HG03039 (cell line): ENCODE measurements around the gene PCP4.

ENCODE experiments used
- ATAC-seq: cut with Tn5 transposase; IDR thresholded peaks from one replicate; pipeline ENCODE4 v1.9.1; 2021; ENCODE audit warnings: mild to moderate bottlenecking, moderate library complexity; ENCODE audit not compliant: unreplicated experiment

The PCP4 gene

GRCh38 chr21:39867198-39867650 lies at the start of gene PCP4:
PCP4 (plus strand) TSS chr21:39867438; CDS start chr21:39867502, 64 bp downstream.
- ATAC-seq: no peak

- ATAC-seq: no peak
Measured at GRCh38 chr21:39818557-39818956, 48.7 kb upstream of the PCP4 start.

GRCh38 chr21:39822042-39822441 lies 45.2 kb upstream of the PCP4 start:
- ATAC-seq: no peak

GRCh38 chr21:39825250-39825649 lies 42.0 kb upstream of the PCP4 start:
- ATAC-seq: no peak

GRCh38 chr21:39834543-39834942 lies 32.7 kb upstream of the PCP4 start:
- no peak for ATAC-seq

GRCh38 chr21:39837861-39838359 lies 29.3 kb upstream of the PCP4 start:
- ATAC-seq: no peak

- ATAC-seq: no peak
Measured at GRCh38 chr21:39840373-39841097, 26.7 kb upstream of the PCP4 start.

- no peak for ATAC-seq
Measured at GRCh38 chr21:39842741-39843459, 24.3 kb upstream of the PCP4 start.

GRCh38 chr21:39843483-39843882 lies 23.8 kb upstream of the PCP4 start:
- no peak for ATAC-seq

GRCh38 chr21:39843916-39844315 lies 23.3 kb upstream of the PCP4 start:
- ATAC-seq: no peak

GRCh38 chr21:39845571-39846130 lies 21.6 kb upstream of the PCP4 start:
- ATAC-seq: no peak

- ATAC-seq: no peak
Measured at GRCh38 chr21:39847877-39848276, 19.4 kb upstream of the PCP4 start.

- ATAC-seq: no peak
Measured at GRCh38 chr21:39849014-39849655, 18.1 kb upstream of the PCP4 start.

- no peak for ATAC-seq
Measured at GRCh38 chr21:39850333-39850732, 16.9 kb upstream of the PCP4 start.

- no peak for ATAC-seq
Measured at GRCh38 chr21:39851002-39851618, 16.1 kb upstream of the PCP4 start.

- ATAC-seq: no peak
Measured at GRCh38 chr21:39852021-39852721, 15.1 kb upstream of the PCP4 start.

- ATAC-seq: no peak
Measured at GRCh38 chr21:39852726-39853500, 14.3 kb upstream of the PCP4 start.

GRCh38 chr21:39854572-39854971 lies 12.7 kb upstream of the PCP4 start:
- ATAC-seq: no peak

GRCh38 chr21:39855595-39855994 lies 11.6 kb upstream of the PCP4 start:
- no peak for ATAC-seq

GRCh38 chr21:39860600-39860999 lies 6.6 kb upstream of the PCP4 start:
- ATAC-seq: no peak
